ENCODE results near the gene ARHGAP6.

The ARHGAP6 gene

DNA sequence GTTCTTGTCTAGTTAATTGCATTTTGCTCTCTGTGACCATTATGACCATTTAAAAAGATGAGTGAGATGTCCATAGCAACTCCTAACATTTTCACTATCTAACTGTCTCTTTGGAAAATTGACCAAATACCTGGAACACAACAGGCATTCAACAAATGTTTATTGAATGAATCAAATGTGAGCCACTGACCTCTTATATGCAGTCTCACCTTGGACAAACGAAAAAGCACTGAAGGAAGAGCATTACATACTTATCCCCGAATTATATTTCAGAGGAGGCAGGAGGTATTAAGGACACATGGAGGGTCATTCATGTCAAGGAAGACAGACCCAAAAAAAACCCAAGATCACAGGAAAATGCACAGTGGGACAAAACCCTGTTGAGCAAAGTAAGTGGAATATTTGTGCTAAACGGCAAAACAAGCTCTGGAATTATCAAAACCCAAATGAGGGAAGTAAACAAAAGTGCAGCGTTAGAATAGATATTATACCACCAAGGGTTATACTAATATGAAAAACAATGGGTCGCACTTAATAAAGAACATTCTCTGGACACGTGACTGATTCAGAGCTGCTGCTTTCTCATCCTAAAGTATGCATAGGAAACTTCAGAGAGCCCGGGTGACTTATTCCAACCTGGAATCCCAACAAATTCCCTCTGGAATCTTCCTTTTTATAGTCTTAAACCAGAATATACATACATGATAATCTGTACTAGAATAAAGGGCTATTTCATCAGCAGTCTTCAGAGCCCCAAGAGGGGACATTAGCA, 240.6 kb downstream of the ARHGAP6 start:
- DNase-seq (ENCODE audit: low read depth in 2 of 2), result no peak

DNA sequence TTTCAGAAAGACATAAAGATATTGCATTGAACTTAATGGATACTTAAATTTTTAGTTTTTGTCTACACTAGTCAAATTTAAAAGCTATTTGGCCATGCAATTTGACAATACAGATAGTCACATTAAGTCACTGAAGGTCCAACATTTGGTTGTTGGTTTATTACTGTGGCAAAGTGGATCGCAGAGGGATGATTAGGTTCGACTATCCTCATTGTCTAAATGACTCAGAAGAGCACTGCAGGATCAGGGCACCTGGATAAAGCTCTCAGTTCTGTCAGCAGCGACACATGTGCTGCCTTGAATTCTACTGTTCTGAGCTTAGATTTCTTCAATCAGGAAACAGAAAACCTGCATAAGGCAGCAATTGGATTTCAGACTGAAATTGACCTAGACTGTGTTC, 241.8 kb downstream of the ARHGAP6 start:
- DNase-seq (ENCODE audit: low read depth in 2 of 2), result no peak

DNA sequence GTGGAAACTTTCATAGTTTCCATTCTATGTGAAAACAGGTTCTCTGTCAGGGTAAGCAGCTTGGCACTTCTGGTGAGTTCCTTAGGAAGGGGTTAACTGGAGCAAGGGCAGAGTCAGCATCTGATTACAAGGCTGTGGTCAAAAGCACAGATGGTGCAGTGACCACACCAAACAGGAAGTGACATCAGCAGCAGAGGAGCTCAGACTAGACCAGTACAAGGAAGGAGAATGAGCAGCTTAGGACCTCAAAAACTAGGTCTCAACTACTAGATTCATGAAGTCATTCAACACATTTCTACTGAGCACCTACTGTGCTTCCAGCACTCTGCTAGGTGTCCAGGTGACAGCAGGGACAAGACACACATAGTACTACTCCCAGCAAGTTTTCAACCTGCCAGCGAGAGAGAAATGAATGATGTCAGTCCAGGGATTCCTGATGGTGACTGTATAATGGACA, 242.3 kb downstream of the ARHGAP6 start:
- DNase-seq (ENCODE audit: low read depth in 2 of 2), result no peak

DNA sequence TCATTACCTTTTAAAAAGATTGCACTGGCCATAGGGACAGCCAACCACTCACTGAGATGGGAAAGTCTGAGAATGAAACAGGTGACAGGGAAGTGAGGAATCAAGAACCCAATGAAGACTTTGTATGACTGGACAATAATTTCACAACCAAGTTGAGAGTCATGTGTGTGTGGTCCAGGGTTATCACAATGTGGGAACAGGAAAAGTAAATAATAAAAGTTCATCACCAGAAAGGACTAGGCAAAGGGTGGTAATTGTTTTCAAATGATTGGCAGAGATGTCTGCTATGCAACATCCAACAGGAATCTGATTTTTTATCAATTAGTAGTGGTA, 243.2 kb downstream of the ARHGAP6 start:
- no peak for DNase-seq (ENCODE audit: low read depth in 2 of 2)

DNA sequence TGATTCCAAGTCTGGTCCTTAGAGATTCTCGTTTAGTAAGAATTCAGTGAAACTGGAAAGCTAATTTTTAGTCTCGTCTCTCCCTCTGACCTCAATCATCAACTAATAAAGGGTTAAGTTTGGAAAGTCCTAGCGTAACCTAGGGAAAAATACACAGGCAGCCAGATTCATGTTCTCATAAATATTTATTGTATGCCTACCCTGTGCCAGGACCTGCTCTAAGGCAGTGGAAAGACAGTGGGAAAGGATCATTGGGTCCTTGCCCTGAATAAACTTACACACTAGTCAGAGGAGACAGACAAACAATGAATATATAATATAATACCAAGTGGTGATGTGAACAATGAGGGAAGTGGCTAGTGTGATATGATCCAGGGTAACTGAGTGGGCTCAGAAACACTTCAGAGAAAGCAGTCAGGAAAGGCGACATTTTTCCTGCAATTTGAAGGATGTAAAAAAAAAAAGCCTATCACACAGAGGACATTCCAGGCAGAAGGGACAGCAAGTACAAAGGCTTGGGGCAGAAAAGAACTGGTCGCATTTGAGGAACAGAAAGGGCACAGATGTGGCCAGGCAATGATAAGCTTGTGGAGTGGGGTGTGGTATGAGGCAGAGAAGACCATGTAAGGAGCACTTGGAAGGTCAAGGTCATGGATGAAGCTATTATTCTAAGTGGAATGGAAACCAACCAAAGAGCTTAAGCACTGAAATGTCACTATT, 243.8 kb downstream of the ARHGAP6 start:
- DNase-seq (ENCODE audit: low read depth in 2 of 2), result no peak

DNA sequence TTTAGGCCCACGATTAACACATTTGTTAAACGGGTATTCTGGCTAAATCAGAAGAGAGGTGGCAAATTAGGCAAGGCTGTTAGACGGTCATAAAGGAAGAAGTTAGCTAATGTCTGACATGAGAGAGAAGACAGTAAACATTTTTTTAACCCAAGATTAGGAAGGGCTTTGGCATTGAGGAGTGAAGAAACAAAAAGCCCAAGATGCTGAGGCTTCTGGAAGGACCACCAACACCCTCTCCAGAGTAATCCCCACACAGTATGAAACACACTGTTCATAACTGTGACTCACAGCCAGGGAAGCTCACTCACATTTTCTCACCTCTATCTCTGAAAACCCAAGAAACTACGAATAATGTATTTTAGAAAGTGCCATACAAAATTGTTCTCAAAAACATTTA, 244.9 kb downstream of the ARHGAP6 start:
- DNase-seq (ENCODE audit: low read depth in 2 of 2), result no peak

DNA sequence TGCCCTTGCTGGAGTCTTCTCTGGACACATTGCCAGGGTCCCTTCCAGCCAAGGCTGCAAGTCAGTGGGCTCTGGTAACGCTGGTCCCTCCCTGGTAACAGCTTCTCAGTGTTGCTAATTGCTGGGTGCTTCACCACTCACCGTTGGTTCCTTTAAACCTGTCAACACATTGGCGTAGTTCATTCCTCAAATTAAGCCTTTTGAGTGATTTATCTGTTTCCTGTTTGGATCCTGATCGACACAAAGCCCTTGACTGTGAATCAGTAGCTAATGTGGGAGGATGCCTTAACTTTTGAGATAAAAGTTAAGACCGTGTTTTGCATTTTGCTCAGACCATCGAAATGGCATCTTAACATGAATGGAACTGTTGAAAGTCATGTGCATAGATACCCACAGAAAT, 246.6 kb downstream of the ARHGAP6 start:
- no peak for DNase-seq (ENCODE audit: low read depth in 2 of 2)

DNA sequence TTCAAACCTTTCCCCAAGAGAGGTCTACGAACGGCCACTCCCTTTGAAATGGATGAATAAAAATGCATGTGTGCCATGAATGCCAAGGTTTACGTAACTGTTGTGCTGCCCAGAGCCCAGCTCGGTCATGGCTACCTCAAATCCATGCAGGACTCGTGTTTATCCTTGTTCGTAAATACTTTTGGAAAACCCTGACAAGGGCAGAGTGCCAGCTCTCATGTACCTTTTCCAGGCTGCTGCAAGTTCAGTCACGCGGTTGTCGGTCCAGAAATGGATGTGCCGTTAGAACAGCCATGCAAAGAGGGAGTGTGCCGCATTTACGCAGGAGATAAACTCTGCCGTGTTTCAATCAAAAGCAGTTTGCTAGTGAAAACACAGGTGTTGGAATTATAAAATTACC, 249.1 kb downstream of the ARHGAP6 start:
- no peak for DNase-seq (ENCODE audit: low read depth in 2 of 2)

DNA sequence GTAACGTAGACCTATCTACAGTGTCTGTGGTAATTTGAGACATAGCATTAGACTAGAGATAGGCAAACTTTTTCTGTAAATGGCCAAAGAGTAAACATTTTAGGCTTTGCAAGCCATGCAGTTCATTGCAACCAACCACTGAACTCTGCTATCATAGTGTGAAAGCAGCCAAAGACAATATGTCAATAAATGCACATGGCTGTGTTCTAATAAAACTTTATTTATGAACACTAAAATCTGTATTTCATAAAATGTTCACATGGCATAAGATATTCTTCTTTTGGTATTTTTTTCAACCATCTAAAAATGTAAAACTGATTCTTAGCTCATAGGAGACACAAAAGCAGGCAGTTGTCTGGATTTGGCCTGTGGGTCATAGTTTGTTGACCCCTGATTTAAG, 251.6 kb downstream of the ARHGAP6 start:
- no peak for DNase-seq (ENCODE audit: low read depth in 2 of 2)

DNA sequence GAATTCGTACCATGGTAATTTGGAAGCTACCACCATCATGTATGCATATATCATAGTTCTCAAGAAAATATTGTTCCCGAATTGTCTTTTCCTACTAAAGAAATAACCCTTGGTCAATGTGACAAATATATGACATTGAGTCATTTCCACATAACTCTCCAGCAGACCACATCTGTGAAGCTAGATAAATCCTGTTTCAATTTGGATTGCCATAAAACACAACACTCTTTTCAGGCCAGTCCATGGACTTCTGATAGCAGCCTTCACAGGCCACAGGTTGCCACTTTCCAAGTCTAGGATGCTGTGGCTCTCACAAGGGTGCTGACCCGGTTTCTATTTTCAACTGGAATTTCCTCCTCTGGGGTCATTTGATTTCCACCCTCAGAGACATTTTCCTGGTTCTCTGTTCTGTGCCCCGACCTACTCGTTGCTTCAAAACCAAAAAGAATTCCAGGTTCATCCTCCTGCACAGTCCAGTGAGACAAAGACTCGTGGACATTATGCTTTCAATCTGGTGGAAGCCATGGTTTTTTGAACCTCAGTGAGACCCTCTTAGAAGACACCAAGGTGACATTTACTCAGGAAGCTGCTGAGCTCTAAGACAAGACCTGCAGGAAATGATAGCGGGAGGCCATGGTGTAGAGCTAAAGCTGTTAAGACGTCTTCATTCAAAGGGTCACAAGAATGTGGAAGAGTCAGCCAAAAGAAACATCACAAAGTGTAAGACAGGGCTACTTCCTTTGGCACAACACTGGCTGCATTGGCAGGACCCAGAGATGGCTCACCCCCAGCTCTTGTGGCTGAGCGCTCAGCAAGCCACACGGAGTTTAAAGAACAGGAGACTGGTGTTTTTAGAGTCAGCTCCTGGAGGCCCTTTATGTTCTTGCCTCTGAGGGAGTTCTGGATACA, 252.8 kb downstream of the ARHGAP6 start:
- DNase-seq (ENCODE audit: low read depth in 2 of 2), result no peak

DNA sequence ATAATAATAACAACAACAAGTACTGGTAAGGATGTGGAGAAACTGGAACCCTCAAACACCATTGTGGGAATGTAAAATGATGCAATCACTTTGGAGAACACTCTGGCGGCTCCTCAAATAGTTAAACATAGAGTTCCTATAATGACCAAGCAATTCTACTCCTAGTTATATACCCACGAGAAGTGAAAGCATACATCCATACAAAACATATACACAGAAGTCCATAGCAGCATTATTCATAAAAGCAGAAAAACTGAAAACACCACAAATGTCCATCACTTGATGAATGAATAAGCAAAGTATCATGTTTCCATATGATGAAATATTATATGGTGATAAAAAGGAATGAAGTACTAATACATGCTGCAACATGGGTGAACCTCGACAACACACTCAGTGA, 255.8 kb downstream of the ARHGAP6 start:
- DNase-seq (ENCODE audit: low read depth in 2 of 2), result no peak

DNA sequence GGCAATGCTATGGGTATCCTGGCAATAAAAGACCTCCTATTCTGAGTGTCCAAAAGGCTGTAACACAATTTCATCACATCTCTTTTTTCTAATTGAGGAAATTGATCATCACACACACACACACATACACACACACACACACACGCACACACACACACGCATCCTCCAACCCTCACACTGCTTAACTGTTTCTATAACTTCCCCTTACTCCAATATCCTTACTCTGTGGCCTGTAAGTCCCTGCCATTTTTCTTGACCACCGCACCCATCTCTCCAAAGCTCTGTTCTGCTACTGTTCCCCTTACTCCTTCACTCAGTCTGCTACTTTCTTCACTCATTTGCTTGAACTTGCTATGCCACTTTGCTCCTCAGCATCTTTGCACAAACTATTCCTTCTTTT, 256.9 kb downstream of the ARHGAP6 start:
- DNase-seq (ENCODE audit: low read depth in 2 of 2), result no peak

DNA sequence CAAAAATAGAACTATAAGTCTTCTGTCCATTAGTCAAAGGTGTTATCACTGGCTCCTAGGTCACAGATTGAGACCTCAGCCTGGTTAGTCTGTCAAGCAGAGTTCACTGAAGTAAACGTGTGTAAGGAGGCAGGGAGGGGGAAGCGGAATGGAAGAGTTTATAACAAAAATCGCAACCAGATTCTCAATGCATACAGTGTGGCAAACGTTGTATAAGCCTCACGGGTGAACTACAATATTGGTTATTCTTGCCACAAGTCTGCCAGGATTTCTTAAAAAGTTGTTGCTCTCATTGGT, 257.7 kb downstream of the ARHGAP6 start:
- no peak for DNase-seq (ENCODE audit: low read depth in 2 of 2)

DNA sequence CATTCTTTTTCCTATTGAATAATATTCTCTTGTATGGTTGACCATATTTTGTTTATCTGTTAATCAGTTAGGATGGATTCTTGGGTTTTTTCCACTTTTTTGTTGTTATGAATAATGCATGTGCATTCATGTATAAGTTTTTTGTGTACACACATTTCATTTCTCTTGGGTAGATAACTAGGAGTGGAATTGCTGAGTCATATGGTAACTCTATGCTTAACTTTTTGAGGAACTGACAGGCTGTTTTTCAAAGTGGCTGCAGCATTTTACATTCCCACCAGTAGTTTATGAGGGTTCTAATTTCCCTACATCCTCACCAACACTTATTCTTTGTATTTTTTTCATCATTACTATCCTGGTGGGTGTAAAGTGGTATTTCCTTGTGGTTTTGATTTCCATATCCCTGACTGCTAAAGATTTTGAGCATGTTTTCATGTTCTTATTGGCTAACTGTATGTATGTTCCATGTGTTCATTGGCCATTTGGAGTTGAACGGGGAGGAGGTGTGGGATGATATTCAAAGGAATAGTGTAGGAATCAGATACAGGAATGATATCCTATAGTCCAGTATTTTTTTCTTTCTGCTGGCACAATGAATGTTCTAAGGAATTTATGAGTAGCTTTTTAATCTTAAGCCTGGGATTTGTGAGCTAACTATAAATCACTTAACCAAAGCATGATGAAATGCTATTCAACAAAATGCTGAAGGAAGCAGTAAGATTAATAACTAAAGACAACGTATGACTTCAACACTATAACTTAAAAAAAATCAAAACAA, 258.2 kb downstream of the ARHGAP6 start:
- DNase-seq (ENCODE audit: low read depth in 2 of 2), result no peak

DNA sequence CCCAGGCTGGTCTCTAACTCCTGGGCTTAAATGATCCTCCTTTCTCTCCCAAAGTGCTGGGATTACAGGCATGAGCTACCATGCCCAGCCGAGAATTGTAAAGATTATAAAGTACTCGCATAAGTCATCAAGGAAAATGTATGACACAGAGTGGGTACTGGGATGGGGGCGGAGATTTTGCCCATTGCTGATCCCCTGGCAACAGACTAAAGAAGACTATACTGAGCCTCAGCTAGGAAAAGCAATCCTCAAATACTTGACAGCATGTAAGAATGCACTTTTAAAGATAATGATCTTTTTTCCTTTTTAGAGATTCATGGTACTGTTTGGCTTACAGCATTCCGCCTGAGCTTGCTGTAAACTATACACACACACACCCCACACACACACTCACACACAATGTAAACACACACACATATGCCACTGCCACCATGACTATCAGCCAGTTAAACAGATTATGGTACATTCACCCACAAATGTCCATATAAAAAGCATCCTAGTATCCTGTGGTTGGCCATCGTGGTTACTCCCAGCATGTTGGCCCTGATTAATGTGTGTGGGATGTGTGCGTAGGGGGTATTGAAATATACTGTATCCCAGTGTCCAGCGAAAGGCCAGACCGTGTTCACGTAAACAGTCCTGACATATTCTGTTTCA, 259.5 kb downstream of the ARHGAP6 start:
- DNase-seq (ENCODE audit: low read depth in 2 of 2), result no peak

DNA sequence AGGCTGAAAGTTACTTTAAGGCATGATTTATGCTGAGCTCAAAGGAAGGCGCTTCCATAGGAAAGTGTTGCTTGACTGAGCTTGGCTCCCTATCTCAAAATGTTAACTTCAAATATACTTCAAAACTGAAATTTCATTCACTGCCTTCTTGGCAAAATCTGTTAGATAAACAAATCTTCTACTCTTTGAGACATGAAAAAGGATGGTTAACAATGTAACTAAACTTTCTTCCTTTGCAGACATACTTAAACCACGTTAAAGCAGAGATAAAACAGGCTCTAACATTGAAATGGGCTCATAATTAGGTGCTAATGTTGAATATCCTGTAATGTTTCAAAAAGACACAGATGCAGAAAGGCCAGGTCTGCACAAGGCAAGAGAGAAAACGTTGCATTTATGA, 262.1 kb downstream of the ARHGAP6 start:
- no peak for DNase-seq (ENCODE audit: low read depth in 2 of 2)

DNA sequence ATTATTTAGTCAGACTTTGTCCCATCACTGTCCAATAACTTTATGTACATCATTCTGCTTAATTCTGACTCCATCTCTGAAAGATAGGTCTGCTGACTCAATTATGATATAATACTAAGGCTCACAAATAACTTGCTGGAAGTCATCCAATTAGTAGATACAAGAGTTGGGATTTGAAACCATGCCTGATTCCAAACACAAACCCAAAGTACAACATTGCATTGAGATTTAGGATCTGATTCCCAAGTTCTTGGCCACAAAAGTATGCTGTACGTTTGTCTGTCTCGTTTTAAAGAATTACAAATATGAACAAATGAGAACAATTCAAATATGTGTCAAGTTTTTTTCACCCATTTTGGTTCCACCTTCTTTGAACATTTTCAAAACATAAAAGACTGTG, 263.8 kb downstream of the ARHGAP6 start:
- no peak for DNase-seq (ENCODE audit: low read depth in 2 of 2)

DNA sequence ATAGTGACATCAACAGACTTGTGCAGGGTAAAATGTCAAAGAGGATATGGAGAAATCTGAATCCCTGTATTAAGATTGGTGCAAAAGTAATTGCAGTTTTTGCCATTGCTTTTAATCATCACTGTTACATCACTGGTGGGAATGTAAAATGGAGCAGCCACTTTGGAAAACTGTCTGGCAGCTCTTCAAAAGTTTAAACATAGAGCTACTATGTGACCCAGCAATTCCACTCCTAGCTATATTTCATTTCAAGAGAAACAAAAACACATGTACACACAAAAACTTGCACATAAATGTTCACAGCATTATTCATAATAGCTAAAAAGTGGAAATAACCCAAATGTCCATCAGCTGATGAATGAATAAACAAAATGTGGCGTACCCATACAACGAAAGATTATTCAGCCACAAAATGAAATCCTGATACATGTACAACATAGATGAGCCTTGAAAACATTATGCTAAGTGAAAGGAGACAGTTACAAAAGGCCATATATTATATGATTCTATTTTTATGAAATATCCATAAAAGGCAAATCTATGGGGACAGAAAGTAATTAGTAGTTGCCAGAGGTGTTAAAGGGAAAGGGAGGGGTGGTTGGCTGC, 266.1 kb downstream of the ARHGAP6 start:
- no peak for DNase-seq (ENCODE audit: low read depth in 2 of 2)

DNA sequence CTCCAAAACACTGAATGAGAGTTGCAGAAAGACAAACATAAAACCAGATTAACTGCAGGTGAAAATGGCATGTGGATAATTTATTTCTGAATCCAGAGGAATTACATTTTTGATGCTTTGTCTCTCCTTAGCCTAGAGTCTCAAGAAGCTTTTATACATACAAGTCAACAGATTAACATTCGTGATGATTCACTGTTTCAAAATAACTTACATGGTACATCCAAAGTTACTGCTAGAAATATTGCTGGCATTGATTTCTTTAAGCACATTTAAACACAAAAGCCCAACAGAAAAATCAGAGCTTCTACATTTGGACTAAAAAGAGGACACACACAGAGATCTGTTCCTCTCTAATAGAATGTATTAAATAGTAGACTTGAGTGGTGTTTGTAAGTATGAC, 266.9 kb downstream of the ARHGAP6 start:
- DNase-seq (ENCODE audit: low read depth in 2 of 2), result no peak

DNA sequence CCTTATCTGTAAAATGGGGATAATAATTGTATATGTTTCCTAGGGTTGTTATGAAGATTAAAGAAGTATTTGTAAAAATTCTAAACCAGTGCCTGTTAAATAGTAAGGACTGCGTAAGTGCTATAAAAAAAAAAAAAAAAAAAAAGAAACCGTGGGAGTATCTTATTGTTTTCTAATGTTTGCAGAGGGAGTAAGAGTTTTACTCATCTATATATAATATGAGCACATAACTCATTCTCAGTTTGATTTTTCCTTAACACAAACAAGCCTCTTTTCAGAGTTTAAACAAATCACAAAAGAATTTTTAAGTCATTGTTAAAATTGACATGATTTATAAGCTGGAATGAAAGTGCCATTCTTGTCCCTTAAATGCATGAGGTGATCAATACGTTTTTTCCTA, 267.6 kb downstream of the ARHGAP6 start:
- no peak for DNase-seq (ENCODE audit: low read depth in 2 of 2)

DNA sequence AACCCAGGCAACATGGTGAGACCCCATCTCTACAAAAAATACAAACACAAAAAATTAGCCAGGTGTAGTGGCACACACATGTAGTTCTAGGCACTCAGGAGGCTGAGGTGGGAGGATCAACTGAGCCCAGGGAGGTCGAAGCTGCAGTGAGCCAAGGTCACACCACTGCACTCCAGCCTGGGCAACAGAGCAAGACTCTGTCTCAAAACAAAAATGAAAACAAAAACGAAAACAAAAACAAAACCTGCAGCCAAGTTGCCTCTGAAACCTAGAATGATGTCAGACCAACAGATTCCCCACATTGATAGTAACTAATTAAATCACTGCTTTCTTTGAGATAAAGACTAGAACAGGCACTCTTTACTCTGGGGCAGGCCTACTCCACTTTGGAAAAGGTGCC, 268.0 kb downstream of the ARHGAP6 start:
- no peak for DNase-seq (ENCODE audit: low read depth in 2 of 2)

Data from stimulated activated CD4-positive, alpha-beta T cell treated with anti-CD3 and anti-CD28 coated beads, Interleukin-1b, Interleukin-23, amount 100 ng/mL, for 4 hours (primary cell).